HG03342 (cell line): ENCODE measurements around the gene OR1E2.
"Not testable (repeated sequence)": the region's sequence is repeated elsewhere in the genome, so short reads cannot be mapped to it uniquely, and the experiment has no call there.

Experiments used
- ATAC-seq: cut with Tn5 transposase; IDR thresholded peaks from one replicate; pipeline ENCODE4 v1.9.1; 2021; ENCODE audit warnings: mild to moderate bottlenecking, moderate library complexity; ENCODE audit not compliant: unreplicated experiment

The OR1E2 gene, protein sequence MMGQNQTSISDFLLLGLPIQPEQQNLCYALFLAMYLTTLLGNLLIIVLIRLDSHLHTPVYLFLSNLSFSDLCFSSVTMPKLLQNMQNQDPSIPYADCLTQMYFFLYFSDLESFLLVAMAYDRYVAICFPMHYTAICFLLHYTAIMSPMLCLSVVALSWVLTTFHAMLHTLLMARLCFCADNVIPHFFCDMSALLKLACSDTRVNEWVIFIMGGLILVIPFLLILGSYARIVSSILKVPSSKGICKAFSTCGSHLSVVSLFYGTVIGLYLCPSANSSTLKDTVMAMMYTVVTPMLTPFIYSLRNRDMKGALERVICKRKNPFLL

DNA sequence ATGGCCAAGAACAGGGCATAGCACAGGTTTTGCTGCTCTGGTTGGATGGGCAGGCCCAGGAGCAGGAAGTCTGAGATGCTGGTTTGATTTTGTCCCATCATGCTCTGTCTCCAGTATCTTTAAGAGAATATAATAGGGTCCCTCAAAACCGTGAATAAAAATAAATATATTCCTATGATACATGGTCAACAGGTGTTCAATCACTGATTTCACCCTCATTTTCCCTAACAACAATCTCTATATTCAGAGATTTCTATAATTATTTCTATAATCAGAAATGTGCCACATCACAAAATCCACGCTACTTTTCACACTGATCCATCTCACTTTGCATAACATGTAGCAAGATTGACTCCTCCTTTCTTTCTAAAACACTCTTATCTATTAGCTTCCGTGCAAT, at the start of gene OR1E2:
OR1E2 (minus strand) TSS at position 101 of the 400 bp plus-strand sequence; CDS start at position 101, 0 bp downstream.
- ATAC-seq: no peak

DNA sequence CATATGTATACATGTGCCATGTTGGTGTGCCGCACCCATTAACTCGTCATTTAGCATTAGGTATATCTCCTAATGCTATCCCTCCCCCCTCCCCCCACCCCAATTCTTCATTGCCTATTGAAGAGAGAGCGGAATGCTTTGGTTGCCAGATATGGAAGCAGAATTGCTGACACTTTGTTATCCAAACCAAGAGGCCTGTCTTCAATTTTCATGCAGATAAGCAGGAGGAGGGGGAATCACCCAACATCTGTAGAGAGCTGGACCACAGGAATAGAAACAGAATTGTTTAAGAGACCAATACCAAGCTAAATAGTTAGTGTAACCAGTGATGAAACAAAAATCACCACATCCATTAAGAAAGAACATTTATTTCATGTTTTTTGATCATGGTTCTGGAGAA, 49.2 kb upstream of the OR1E2 start:
- no peak for ATAC-seq

DNA sequence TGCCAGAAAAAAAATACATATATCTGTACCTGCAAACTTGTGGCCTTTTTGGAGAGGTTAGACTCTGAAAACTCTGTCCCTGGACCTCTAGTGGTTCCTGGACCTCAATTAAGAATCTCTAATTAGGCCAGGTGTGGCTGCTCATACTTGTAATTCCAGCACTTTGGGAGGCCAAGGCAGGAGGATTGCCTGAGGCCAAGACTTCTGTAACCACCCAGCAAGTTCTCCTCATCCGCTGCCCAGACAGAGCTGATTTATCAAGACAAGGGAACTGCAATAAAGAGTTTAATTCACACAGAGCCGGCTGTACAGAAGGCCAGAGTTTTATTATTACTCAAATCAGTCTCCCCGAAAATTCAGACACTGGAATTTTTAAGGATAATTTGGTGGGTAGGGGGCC, 46.3 kb upstream of the OR1E2 start:
- no peak for ATAC-seq

DNA sequence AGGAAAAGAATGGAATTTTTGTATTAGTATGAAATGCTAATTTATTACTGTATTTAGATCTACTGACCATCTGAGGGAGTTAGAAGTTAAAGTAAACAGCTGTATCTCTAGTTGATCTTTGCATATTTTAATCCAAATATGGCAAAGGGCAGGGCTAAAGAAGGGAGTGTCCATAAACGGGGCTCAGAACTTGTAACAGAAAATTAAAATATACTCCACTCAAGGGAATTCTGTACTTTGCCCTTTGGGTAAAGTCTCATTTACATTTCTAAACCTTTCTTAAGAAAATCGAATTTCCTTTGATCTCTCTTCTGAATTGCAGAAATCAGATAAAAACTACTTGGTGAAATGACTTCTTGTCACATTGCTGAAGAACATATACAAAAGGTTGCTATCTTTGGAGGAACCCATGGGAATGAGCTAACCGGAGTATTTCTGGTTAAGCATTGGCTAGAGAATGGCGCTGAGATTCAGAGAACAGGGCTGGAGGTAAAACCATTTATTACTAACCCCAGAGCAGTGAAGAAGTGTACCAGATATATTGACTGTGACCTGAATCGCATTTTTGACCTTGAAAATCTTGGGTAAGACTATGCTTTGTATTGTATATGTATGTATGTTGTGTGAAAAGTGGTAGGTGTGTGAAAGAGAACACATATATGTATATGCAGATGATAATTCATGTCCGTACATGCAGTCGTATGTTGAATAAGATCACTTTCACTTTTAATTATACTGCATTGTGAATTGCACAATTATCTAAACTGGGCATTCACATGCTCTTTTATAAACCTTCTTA, 42.4 kb upstream of the OR1E2 start, which contains the start of gene ASPA:
ASPA (plus strand) TSS at position 186 of the 799 bp plus-strand sequence; CDS start at position 349, 163 bp downstream.
- no peak for ATAC-seq

DNA sequence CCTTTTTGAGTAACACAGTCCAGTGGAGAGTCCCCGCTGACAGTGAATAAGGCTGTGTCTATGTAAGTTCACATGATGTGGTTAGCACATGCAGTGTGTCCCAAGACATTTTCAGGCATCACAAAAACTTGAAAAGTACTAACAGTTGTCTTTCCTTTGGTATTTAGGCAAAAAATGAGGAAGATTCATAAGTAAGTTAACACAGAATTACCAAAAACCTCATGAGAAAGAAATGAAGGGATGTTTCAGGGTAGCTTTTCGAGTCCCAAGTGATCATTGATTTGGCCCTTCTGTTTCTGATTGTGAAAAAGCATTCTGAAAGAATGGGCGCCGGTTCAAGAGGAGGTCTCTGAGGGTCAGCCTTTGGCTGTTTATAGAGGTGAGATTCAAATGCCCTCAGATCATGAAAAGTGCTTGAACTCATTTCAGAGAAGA, 41.6 kb upstream of the OR1E2 start:
- ATAC-seq: no peak

DNA sequence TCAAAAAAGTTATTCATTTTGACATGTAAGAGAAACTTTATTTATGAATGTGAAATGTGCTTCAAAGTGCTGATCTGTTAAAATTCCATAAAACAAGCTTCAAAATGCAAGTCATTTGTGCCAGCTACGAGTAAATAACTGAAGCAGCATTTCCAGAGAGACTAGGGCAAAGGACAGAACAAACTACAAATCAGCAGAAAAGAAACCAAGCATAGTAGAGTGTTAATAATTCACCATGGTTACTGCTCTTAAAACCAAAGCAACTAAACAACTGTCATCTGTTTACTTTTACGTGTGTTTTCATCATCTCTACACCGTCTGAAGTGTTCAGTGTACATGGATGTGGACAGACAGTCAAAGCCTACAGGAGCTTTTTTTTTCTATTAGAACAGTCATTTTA, 40.6 kb upstream of the OR1E2 start:
- no peak for ATAC-seq

DNA sequence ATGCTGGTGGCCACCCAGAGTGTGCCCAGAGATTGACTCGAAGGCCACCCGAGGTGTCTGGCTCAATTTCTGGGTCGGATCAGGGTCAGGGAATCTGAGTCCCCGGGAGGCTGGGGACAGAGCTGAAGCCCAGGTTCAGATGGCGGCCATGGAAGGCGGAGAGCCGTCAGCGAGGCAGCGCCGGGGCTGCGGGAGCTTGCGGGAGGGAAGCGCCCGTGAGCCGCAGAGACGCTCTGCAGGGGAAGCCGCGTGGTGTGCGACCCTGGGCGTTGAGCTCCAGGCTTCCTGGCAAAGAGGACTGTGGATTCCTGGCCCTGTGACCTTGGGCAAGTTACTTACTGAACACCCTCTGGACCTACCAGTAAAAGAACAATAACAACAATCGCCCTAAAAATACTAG, 38.5 kb upstream of the OR1E2 start:
- ATAC-seq: no peak

DNA sequence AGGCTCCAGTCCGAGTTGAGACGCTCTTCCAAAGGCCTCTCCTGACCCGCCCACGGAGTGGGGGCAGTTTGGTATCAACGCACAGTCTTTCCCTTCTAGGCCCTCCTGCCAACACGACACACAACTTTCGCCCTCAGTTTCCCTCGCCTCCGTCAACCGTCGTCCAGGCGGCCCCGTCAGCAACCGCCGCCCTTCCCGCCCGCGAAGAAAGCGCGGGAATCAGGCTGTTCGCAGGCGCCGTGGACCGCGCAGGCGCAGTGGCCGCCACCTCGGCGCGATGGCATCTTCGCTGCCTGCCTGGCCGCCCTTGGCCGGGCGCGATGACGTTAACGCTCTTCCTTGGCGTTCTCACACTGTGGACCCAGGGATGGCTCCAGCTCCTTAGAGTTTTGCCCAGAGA, 38.0 kb upstream of the OR1E2 start, which contains the start of gene SPATA22:
SPATA22 (minus strand) TSS at position 221 of the 400 bp plus-strand sequence. CDS start 2,494 bp downstream, outside the sequence.
- no peak for ATAC-seq

DNA sequence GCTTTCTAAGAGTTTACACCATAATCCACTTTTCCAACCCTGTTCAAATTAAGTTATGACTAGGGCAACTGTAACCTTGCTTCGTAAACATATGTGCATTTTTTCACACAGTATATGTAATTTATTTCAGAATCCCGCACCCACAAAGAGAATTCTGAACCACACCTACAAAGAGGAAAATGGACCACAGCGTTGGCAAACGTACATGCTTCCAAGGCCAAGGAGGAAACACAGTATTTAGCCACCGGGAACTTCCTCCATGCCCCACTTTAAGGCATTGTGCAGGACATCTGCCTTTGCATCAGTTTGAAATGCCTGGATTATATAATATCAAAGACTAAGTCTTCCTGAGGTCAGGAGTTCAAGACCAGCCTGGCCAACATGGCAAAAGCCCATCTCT, 35.9 kb upstream of the OR1E2 start:
- ATAC-seq: no peak

DNA sequence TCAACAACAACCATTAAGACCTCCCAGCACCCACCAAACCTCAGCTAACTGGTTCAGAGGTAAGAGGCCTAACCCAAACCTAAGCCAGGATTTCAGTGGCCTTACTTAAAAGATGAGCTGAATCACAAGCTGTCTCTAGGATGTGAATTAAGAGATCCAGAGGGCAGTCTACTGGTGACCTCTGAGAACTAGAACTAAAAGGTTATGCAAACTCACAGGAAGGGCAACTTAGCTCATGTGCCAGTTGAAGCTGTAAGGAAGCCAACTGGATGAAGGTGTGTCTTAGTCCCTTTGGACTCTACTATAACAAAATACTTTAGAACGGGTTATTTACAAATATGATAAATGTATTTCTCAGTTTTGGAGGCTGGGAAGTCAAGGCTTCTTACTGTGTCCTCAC, 32.7 kb upstream of the OR1E2 start:
- not testable (repeated sequence) for ATAC-seq

DNA sequence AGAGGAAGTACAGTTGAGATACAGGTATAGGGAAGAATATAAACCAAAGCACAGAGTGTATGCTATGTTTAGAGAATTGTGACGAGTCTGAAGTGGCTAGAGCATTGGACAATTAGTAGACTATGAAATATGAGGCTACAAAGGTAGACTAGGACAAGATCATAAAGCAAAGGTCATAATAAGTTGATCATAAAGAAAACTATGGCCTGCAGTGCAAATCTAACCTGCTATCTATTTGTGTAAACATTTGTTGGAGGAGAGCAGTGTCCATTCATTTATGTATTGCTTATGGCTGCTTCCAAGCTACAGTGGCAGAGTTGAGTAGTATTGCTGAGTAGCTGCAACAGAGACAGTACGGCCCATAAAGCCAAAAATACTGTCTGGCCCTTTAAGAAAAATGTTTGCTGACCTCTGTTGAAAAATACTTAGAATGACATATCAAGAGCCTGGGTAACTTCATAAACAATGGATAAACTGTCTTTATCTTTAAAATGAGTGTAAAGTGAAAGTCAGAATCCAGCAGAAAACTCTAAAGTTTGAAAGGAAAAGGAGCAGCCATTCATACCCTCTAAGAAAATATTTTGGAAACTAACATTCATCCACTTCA, 14.5 kb upstream of the OR1E2 start:
- no peak for ATAC-seq

DNA sequence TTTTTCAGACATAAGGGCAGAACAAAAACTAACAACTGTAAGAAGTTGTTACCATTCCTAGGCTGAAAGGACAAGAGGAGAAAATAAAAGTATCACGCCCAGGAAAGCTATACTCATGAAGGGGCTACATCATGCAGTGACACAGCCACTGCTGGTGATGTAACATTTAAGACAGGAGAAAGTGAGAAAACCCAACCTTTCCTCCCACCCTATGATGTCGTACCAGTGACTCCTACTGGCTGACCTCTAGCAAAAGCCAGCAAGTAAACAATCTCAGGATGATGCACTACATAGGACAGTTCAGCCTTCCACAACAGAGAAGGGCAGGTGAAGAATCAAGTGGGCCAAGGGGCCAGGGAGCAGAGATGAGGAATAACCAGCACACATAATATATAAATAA, 14.0 kb upstream of the OR1E2 start:
- ATAC-seq: no peak

DNA sequence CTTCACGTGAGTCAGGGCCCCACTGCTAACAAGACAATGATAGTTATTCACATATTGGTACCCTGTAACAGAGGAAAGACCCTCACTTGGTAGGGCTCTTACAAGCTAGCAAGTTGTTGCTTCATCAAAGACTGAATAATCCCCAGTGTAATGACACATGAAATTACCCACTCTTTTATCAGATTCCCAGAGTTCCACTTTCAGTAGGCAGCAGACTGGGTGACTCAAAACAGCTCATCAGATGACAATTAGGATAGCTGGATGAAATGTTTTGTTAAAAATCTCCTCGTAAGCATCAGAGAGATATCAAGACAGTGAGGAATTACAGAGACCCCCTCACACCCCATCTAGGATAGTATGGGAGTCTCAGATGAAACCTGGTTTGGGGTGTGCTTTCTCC, 6.8 kb upstream of the OR1E2 start:
- ATAC-seq: no peak

DNA sequence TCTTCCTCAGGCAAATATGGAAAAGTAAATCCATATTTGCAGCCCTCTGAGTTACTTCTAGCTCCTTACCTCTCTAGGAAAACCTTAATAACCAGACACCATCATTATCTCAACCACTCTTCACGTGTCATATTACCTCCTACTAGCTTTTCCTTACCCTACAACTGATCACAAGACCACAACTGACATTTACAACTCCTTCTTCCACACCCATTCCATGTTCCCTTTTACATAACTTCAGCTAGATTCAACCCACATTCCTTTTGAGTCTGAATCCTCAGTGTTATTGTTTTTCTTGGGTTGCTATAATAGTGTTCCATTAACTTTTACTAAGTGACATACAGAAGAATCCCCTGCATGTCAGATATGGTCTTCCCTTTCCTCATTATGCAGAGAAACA, 4.7 kb upstream of the OR1E2 start:
- no peak for ATAC-seq

DNA sequence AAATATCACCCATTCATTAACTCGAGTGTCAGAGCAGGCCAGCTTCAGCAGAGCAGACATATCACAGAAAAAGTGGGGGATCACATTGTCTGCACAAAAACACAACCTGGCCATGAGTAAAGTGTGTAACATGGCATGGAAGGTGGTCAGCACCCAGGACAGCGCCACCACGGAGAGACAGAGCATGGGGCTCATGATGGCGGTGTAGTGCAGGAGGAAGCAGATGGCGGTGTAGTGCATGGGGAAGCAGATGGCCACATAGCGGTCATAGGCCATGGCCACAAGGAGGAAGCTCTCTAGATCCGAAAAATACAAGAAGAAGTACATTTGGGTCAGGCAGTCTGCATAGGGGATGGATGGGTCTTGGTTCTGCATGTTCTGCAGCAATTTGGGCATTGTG, 426 bp downstream of the OR1E2 start:
- not testable (repeated sequence) for ATAC-seq

DNA sequence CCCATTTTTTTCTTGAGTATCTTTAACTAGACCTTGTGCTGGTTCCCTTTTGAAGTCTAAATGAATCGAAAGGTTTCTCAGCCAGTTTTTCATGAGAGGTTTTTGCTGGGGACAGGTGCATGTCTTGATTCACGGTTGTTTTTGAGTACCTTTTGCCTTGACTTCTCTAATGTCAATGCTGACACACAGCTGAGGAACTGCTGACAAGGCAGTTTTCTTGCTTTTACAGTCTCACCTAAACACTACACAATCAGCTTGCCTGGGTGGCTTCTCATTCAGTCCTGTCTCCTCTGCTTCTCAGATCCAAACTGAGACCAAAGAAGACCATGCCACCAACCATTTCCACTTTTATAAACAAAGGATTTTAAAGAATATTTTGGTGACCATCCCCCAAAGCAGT, 15.4 kb downstream of the OR1E2 start:
- ATAC-seq: no peak

DNA sequence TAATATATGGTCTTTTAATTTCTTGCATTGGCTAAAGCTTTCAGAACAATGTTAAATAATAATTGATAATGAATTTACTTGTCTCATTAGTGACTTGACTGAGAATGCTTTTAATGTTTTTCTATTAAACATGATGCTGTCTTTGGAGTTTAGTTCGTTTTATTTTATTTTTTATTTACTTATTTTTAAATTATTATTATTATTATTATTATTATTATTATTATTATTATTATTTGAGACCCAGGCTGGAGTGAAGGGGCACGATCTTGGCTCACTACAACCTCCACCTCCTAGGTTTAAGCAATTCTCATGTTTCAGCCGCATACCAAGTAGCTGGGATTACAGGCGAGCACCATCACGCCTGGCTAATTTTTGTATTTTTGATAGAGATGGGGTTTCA, 18.0 kb downstream of the OR1E2 start:
- ATAC-seq: no peak

DNA sequence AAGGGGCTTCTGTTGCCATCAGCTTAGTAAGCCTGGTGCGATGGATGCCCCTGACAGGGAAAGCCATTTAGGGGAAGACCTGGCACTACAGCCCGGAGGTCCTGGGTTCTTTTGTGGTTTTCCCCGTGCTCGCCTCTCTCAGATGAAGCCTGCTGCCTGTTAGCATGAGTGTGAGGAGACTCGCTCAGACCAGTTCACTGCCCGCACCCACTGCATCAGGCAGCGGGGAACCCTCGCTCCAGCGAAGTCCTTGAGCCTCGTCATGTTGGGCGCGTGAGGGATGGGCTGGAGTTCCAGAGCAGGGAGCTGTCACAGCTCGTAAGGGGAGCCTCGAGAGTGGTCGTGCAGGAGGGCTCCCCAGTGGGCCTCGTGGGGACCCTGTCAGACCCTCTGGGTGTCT, 21.4 kb downstream of the OR1E2 start:
- not testable (repeated sequence) for ATAC-seq

DNA sequence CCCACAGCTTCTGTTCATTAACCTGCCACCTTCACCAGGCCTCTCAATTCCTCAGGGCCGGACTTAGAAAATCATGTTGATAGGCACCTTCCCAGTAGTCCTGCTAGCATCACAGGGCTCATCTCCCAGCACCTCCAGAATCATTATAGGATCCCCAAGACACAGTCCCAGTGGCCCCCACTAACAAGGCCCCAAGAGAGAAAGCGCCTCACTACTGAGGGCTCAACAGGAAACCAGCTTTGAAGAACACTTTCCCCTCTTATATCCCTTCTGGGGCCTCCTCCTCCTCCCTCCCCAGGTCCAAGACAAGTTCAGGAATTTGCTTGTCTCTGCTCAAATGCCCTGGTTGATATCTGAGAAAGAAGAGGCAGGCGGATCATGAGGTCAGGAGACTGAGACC, 22.6 kb downstream of the OR1E2 start, which contains the start of gene OR3A3:
OR3A3 (plus strand) TSS at position 301 of the 400 bp plus-strand sequence.
- no peak for ATAC-seq

DNA sequence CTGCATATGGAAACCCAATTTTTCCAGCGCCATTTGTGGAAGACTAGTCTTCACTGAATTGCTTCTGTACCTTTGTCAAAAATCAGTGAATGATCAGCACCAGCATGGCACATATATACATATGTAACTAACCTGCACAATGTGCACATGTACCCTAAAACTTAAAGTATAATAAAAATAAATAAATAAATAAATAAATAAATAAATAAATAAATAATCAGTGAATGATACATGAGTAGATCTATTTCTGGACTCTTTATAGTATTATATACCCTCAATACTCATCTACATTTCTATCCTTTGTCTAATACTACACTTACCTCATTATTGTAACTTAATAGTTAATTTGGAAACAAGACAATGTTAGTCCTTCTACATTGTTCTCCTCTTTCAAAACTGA, 29.8 kb downstream of the OR1E2 start:
- ATAC-seq: not testable (repeated sequence)

DNA sequence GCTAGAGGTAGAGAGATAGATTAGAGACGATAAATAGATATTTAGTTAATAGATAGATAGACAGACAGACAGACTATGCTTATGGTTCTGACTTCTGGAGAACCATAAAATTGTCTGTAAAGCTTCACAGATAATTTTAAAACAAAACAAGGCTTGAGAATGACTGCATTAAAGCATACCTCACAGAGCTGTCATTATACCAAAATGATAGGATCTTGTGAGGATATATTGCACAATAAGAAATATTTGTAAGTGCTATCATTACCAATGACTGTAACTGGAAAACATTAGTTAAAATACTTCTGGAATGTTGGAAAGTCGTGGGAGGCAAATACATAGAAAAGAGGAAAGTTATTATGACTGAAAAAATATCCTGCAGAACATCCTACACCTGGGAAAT, 31.9 kb downstream of the OR1E2 start:
- ATAC-seq: no peak
